IMR-90 (cell line): Measurements from ENCODE around the gene SLC2A1.

ENCODE experiments used
- CEBPB ChIP-seq: IDR thresholded peaks from 2 replicates; pipeline ENCODE4 v1.6.1; 2012; ENCODE audit warnings: low read depth, low read length, improper control_type of control experiment
- CHD1 ChIP-seq: IDR thresholded peaks from 2 replicates; pipeline ENCODE4 v1.6.1; 2012; ENCODE audit warnings: low read depth, low read length, improper control_type of control experiment
- MAFK ChIP-seq: IDR thresholded peaks from 2 replicates; pipeline ENCODE4 v1.6.1; 2012; ENCODE audit warnings: low read depth, low read length, improper control_type of control experiment
- MAZ ChIP-seq: IDR thresholded peaks from 2 replicates; pipeline ENCODE4 v1.6.1; 2012; ENCODE audit warnings: low read depth, mild to moderate bottlenecking, low read length, improper control_type of control experiment, moderate library complexity, borderline replicate concordance
- MXI1 ChIP-seq: IDR thresholded peaks from 2 replicates; pipeline ENCODE4 v1.6.1; 2012; ENCODE audit warnings: low read depth, mild to moderate bottlenecking, low read length, moderate library complexity, borderline replicate concordance
- POLR2A ChIP-seq: IDR thresholded peaks from 2 replicates; pipeline ENCODE4 v1.6.1; 2012; ENCODE audit warnings: mild to moderate bottlenecking, low read depth, low read length
- RAD21 ChIP-seq: IDR thresholded peaks from 2 replicates; pipeline ENCODE4 v1.6.1; 2012; ENCODE audit warnings: low read length, improper control_type of control experiment
- SMC3 ChIP-seq: fragments of 150-350 bp; IDR thresholded peaks from 2 replicates; pipeline ENCODE4 v1.6.1; 2016; ENCODE audit warnings: low read depth, mild to moderate bottlenecking, antibody characterized with exemption, low read length, moderate library complexity
- USF2 ChIP-seq: fragments of 150-350 bp; IDR thresholded peaks from 2 replicates; pipeline ENCODE4 v1.6.1; 2017; ENCODE audit warnings: mild to moderate bottlenecking, antibody characterized with exemption, low read length, low read depth
- TF ChIP-seq, protein P1 (sequence below): conservative IDR thresholded peaks from 2 replicates; pipeline ENCODE4 v1.5.1; 2012; ENCODE audit warnings: mild to moderate bottlenecking, low read depth, low read length, improper control_type of control experiment

GRCh38 chr1:42887366-42887765, 71.3 kb downstream of the SLC2A1 start:
- TF ChIP-seq, protein P1, sequence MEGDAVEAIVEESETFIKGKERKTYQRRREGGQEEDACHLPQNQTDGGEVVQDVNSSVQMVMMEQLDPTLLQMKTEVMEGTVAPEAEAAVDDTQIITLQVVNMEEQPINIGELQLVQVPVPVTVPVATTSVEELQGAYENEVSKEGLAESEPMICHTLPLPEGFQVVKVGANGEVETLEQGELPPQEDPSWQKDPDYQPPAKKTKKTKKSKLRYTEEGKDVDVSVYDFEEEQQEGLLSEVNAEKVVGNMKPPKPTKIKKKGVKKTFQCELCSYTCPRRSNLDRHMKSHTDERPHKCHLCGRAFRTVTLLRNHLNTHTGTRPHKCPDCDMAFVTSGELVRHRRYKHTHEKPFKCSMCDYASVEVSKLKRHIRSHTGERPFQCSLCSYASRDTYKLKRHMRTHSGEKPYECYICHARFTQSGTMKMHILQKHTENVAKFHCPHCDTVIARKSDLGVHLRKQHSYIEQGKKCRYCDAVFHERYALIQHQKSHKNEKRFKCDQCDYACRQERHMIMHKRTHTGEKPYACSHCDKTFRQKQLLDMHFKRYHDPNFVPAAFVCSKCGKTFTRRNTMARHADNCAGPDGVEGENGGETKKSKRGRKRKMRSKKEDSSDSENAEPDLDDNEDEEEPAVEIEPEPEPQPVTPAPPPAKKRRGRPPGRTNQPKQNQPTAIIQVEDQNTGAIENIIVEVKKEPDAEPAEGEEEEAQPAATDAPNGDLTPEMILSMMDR, result no peak
- TF ChIP-seq USF2 (no peak), CEBPB (no peak), POLR2A (no peak), SMC3 (no peak), RAD21 (no peak), CHD1 (no peak), MXI1 (no peak), MAFK (no peak), MAZ (no peak)
